Hypothalamus (tissue), 51 donors: ENCODE measurements around the gene RNF39.
"Not testable (repeated sequence)": the region's sequence is repeated elsewhere in the genome, so short reads cannot be mapped to it uniquely, and the experiment has no call there.

ENCODE experiments used
- DNase-seq, 51 donors: peaks; one replicate each; lab custom pipeline; 2025; lab: John Stamatoyannopoulos, UW

Gene RNF39

GRCh38 chr6:30062471-30063178 lies 12.9 kb downstream of the RNF39 start:
- DNase-seq = no peak

- peak in 3 of 51 donors; percentile 11 to 53 (median 52) for DNase-seq
Observed at GRCh38 chr6:30061858-30062458, 13.6 kb downstream of the RNF39 start.

GRCh38 chr6:30061092-30061857 lies 14.3 kb downstream of the RNF39 start, which contains the start of gene POLR1H:
Gene POLR1H (plus strand): TSS chr6:30061265. CDS start chr6:30061525, 260 bp downstream.
- DNase-seq = peak; percentile 35 to 96 (median 84)

GRCh38 chr6:30060606-30061091 lies 14.9 kb downstream of the RNF39 start:
- DNase-seq = peak in 12 of 51 donors; percentile 16 to 62 (median 40)

- DNase-seq = no peak
Observed at GRCh38 chr6:30055513-30055912, 20.1 kb downstream of the RNF39 start.

- no peak for DNase-seq
Observed at GRCh38 chr6:30053682-30054081, 21.9 kb downstream of the RNF39 start.

GRCh38 chr6:30047220-30047619 lies 28.3 kb downstream of the RNF39 start:
- no peak for DNase-seq

GRCh38 chr6:30044630-30045029 lies 30.9 kb downstream of the RNF39 start:
- DNase-seq = peak in 1 of 51 donors; percentile 6

GRCh38 chr6:30043744-30044143 lies 31.8 kb downstream of the RNF39 start:
- no peak for DNase-seq

- no peak for DNase-seq
Observed at GRCh38 chr6:30042914-30043313, 32.7 kb downstream of the RNF39 start.

GRCh38 chr6:30042476-30042875 lies 33.1 kb downstream of the RNF39 start:
- DNase-seq = no peak

GRCh38 chr6:30041821-30042220 lies 33.7 kb downstream of the RNF39 start:
- DNase-seq = no peak

GRCh38 chr6:30041221-30041620 lies 34.3 kb downstream of the RNF39 start:
- DNase-seq = no peak

GRCh38 chr6:30037182-30037788 lies 38.3 kb downstream of the RNF39 start:
- no peak for DNase-seq

GRCh38 chr6:30035784-30036183 lies 39.8 kb downstream of the RNF39 start:
- DNase-seq = no peak

- DNase-seq = not testable (repeated sequence)
Observed at GRCh38 chr6:30033440-30033839, 42.1 kb downstream of the RNF39 start.

GRCh38 chr6:30031381-30031780 lies 44.2 kb downstream of the RNF39 start:
- no peak for DNase-seq

- no peak for DNase-seq
Observed at GRCh38 chr6:30029588-30029987, 46.0 kb downstream of the RNF39 start.

GRCh38 chr6:30025186-30025585 lies 50.4 kb downstream of the RNF39 start:
- no peak for DNase-seq

GRCh38 chr6:30022712-30023111 lies 52.9 kb downstream of the RNF39 start:
- not testable (repeated sequence) for DNase-seq

- no peak for DNase-seq
Observed at GRCh38 chr6:30022189-30022588, 53.4 kb downstream of the RNF39 start.
